ENCODE data around the gene ZNF346. TPM values are rescaled to one million over a fixed set of nuclear protein-coding genes. Genes with fewer than 3 reads are reported as not detected.

The ZNF346 gene
- total RNA-seq, 4 donors from 2014 or later, result 8.4 to 21.6 (median 16.3) TPM

GRCh38 chr5:177126771-177127170, 104.3 kb downstream of the ZNF346 start:
- no peak for DNase-seq (ENCODE audit: low spot score in 2 of 2)
- TF ChIP-seq POLR2A (IDR thresholded peaks at IDR 0.05) (no peak), CTCF (IDR thresholded peaks at IDR 0.05) (no peak)
- H3K4me3 ChIP-seq (ENCODE audit: low read depth, poor library complexity, severe bottlenecking), result no peak overlapping the region
- WGBS, 2 donors, result 63 to 64% methylated on average over 1 of the region's 1 CpG
- intact Hi-C loops (cut with DNase I; ENCODE audit: low total_unique reads), result no loop called here

- TF ChIP-seq CTCF (IDR thresholded peaks at IDR 0.05) (no peak), POLR2A (IDR thresholded peaks at IDR 0.05) (no peak)
- 76 to 79% methylated on average over 4 of the region's 4 CpGs for WGBS, 2 donors
Measured at GRCh38 chr5:177128551-177128981, 106.1 kb downstream of the ZNF346 start.

GRCh38 chr5:177130211-177131018, 107.9 kb downstream of the ZNF346 start:
- DNase-seq (ENCODE audit: low spot score in 2 of 2), result no peak
- H3K4me3 ChIP-seq (ENCODE audit: low read depth, poor library complexity, severe bottlenecking), result no peak overlapping the region
- TF ChIP-seq CTCF (IDR thresholded peaks at IDR 0.05) (no peak), POLR2A (IDR thresholded peaks at IDR 0.05) (no peak)
- intact Hi-C loops (cut with DNase I; ENCODE audit: low total_unique reads), result no loop called here
- WGBS, 2 donors, result 72 to 74% methylated on average over 5 of the region's 5 CpGs

More at GRCh38 chr5:177128551-177128981, 106.1 kb downstream of the ZNF346 start:
- no peak for DNase-seq (ENCODE audit: low spot score in 2 of 2)
- intact Hi-C loops (cut with DNase I; ENCODE audit: low total_unique reads), result no loop called here
- H3K4me3 ChIP-seq (ENCODE audit: low read depth, poor library complexity, severe bottlenecking), result no peak overlapping the region

Other genes with a start within 250 kb of the ZNF346 start
- under 1 TPM in 3 of 4 donors, not detected in 1; 0.13 to 0.25 (median 0.23) TPM for gene UNC5A, start 212.1 kb upstream of the ZNF346 start, total RNA-seq
- 1 to 10 TPM in 2 of 4 donors, under 1 TPM in 2; 0.32 to 1.7 (median 0.76) TPM for gene HK3, start 123.3 kb upstream of the ZNF346 start, total RNA-seq
- gene UIMC1, start 15.9 kb upstream of the ZNF346 start, total RNA-seq, result 10 to 100 TPM; 18.2 to 31.0 (median 29.2) TPM
- 1 to 10 TPM in 2 of 4 donors, under 1 TPM in 2; 0.13 to 8.0 (median 1.1) TPM for gene FGFR4, start 64.2 kb downstream of the ZNF346 start, total RNA-seq
- 10 to 100 TPM; 25.1 to 36.8 (median 34.2) TPM for gene NSD1, start 111.1 kb downstream of the ZNF346 start, total RNA-seq

Data from lower leg skin (tissue), 4 donors.